ENCODE measurements around the gene ALAS1.

Gene ALAS1

DNA sequence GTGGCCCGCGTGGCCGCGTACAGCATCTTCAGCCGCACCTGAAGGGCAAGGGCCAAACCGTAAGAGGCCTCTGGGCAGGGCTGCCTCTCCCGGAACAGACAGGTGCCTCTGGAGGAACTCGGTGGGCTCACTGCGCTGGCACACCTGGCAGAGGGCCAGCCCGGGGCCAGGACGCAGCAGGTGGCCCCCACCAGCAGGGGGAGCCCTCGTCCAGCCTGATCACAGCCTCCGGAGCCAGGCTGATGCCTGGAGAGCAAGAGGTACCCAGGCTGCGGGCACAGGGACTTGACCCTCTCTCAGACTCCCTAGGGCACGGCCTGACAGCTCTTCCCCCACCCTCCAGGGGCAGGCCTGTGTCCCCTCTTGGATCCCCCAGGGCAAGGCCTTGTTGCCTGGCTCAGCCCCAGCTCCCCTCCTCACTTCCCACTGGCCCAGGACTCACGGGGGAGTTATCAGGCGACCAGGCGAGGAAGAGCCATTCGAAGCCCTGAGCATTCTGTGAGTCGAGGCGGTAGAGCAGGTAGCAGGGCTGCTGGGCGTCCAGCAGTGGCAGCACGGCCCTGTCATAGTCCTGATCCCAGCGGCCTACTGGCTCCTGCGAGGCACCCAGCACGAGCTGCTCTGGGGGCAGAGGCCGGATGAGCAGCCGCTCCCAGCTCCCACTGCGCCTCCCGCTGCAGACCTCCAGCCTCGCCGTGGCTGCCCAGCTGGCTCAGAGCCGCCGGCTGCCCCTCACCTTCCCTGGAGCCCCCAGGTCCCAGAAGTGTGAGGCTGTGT lies 33.7 kb downstream of the ALAS1 start:
- peaks cover 0 to 27% (median 16%) of the 10 kb centered on the region in 4 donors for H3K4me1 ChIP-seq
- intact Hi-C loops (cut with DNase I; ENCODE audit: low total_unique reads): loop anchor here (5.0 kb wide), 1 partner anchor 111 kb away; no protein-coding TSS in a partner anchor
- TF ChIP-seq, protein P1, sequence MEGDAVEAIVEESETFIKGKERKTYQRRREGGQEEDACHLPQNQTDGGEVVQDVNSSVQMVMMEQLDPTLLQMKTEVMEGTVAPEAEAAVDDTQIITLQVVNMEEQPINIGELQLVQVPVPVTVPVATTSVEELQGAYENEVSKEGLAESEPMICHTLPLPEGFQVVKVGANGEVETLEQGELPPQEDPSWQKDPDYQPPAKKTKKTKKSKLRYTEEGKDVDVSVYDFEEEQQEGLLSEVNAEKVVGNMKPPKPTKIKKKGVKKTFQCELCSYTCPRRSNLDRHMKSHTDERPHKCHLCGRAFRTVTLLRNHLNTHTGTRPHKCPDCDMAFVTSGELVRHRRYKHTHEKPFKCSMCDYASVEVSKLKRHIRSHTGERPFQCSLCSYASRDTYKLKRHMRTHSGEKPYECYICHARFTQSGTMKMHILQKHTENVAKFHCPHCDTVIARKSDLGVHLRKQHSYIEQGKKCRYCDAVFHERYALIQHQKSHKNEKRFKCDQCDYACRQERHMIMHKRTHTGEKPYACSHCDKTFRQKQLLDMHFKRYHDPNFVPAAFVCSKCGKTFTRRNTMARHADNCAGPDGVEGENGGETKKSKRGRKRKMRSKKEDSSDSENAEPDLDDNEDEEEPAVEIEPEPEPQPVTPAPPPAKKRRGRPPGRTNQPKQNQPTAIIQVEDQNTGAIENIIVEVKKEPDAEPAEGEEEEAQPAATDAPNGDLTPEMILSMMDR (IDR thresholded peaks at IDR 0.05): peak; percentile 74 to 75
- peak in 1 of 2 donors; percentile 52 for DNase-seq
- H3K4me3 ChIP-seq: no peak overlapping the region
- H3K27me3 ChIP-seq: no peaks in the 10 kb centered on the region
- H3K9me3 ChIP-seq: no peaks in the 10 kb centered on the region
- H3K36me3 ChIP-seq: peaks cover 30 to 84% (median 56%) of the 10 kb centered on the region in 3 donors
- H3K27ac ChIP-seq: no peak overlapping the region

DNA sequence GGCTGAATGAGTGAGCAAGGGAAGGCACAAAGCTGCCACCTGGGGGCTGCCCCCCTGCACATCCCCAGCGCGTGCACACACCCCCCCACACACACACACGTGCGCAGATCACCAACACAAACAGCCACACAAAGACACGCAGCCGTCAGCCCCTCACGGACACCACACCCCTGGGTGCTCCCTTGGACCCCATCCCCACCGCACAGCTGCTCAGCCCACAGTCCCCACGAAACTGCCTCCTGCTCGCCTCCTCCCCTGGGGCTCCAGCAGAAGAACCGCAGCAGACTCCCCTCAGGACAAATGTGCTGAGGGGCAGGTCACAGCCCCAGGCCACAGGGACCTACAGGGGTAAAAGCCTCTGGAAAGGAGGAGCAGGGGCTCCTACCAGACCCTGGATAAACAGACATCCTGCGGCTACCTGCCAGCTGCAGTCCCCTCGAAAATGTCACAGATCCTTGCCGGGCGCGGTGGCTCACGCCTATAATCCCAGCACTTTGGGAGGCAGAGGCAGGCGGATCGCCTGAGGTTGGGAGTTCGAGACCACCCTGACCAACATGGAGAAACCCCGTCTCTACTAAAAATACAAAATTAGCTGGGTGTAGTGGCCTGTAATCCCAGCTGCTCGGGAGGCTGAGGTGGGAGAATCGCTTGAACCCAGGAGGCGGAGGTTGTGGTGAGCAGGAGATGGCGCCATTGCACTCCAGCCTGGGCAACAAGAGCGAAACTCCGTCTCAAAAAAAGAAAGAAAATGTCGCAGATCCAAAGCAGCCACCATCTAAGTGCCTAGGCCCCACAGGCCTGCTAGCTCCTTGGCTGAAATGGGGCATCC lies 34.5 kb downstream of the ALAS1 start:
- Histone ChIP-seq H3K4me3 (no peak overlapping the region), H3K27ac (no peak overlapping the region), H3K9me3 (no peaks in the 10 kb centered on the region), H3K4me1 (peaks cover 0 to 35% (median 24%) of the 10 kb centered on the region in 4 donors), H3K27me3 (no peaks in the 10 kb centered on the region), H3K36me3 (peaks cover 30 to 76% (median 56%) of the 10 kb centered on the region in 3 donors)
- intact Hi-C loops (cut with DNase I; ENCODE audit: low total_unique reads): loop anchor here (5.0 kb wide), 1 partner anchor 110 kb away; no protein-coding TSS in a partner anchor
- peak in 1 of 2 donors; percentile 37 for DNase-seq
- TF ChIP-seq, protein P1 (IDR thresholded peaks at IDR 0.05): no peak

DNA sequence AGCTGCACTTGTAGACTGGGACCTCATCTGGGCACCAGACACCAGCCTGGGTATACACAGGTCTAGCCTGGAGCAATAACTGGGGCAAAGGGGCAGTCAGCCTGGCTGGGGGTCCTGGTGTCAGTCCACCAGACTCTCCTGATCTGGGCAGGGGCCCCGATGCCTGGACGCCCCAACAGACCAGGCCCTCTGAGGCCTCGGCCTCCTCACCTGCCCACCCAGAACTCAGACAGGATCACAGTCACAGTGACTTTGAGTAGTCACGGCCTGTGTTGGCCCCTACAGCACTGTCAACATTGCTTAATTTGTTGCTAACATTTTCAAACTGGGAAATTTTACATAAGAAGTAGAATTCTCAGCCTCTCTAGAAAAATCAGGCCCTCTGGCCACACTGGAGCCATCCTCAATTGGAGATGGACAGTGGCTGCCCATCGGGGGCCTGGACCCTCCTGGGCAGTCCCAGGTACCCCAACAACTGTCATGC lies 35.2 kb downstream of the ALAS1 start:
- TF ChIP-seq, protein P1 (IDR thresholded peaks at IDR 0.05): no peak
- Histone ChIP-seq H3K4me3 (no peak overlapping the region), H3K9me3 (no peaks in the 10 kb centered on the region), H3K4me1 (peaks cover 0 to 42% (median 30%) of the 10 kb centered on the region in 4 donors), H3K36me3 (peaks cover 30 to 69% (median 52%) of the 10 kb centered on the region in 3 donors), H3K27me3 (no peaks in the 10 kb centered on the region), H3K27ac (no peak overlapping the region)
- DNase-seq: peak in 1 of 2 donors; percentile 53
- intact Hi-C loops (cut with DNase I; ENCODE audit: low total_unique reads): loop anchor here (5.0 kb wide), 1 partner anchor 109 kb away; no protein-coding TSS in a partner anchor

DNA sequence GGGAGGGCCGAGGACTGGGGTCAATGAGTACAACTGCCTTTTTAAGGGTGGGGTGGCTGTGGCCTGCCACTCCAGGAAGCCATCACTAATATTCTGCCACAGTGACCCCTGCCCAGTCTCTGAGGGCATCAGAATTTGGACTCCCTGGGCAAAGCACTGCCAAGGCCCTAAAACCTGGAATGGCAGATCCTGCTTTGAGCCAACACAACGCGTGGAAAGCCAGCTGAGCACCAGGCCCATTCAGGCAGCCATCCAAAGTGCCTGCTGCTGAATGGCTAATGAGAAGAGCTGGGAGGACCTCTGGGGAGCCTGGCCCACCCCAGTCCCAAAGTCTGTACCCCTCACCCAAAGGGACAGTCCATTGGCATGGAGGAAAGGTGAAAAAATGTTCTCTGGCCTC lies 36.0 kb downstream of the ALAS1 start:
- Histone ChIP-seq H3K4me1 (peaks cover 0 to 45% (median 34%) of the 10 kb centered on the region in 4 donors), H3K9me3 (no peaks in the 10 kb centered on the region), H3K36me3 (peaks cover 24 to 61% (median 44%) of the 10 kb centered on the region in 3 donors), H3K27ac (peak overlapping the region in 1 of 2 donors; percentile 27), H3K27me3 (no peaks in the 10 kb centered on the region), H3K4me3 (no peak overlapping the region)
- intact Hi-C loops (cut with DNase I; ENCODE audit: low total_unique reads): loop anchor here (5.0 kb wide), 1 partner anchor 108 kb away; no protein-coding TSS in a partner anchor
- TF ChIP-seq, protein P1 (IDR thresholded peaks at IDR 0.05): no peak
- DNase-seq: peak in 1 of 2 donors; percentile 50

Measured in tibial artery (tissue), 4 donors.